CD4-positive, alpha-beta T cell treated with Interleukin-21 for 1 hour (primary cell): ENCODE results near the gene MAGEC2.

ENCODE experiments used
- DNase-seq: peaks from one replicate; pipeline ENCODE4 v3.0.0-alpha.2; 2020

The MAGEC2 gene

DNA sequence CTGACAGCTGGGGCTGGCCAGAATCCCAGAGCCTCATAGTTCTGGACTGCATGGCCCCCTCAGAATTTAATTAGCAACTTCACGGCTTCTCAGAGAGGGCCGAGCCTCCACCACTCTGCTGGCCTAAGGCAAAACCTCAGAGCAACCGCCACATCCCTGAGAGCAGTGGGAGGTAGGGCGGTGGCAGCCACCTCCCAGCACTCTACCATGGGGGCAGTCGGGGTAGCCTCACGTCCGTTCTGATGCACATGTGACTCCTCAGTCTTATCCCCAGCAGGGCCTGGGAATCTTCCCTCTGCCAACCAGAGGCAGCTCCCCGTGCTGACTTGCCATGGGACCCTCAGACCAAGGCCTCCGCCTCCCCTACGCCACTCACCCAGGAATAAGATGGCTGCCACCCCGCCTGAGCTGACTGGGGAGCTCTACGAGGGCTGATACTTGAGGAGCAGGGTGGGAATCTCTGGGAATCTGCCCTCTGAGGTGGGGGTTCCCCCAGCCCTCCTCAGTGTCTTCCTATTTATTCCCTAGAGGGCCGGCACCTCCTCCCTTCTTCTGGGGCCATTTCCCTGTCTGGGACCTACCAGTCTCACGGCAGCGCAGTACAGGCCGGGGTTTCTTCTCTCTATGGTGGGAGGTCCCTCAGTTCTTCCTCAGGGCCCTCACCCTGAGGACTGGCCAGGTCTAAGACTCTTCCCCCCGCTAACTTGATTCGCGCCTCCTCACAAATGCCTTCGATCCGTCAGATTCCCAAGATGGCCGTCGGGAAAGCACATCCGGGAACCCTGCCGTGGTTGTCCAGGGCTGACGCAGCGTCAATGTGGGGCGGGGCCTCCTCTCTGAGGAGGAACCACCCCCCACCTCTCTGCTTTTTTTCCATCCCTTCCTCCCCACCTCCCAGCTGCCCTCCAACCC lies at the start of gene MAGEC2:
TSS of gene MAGEC2 (minus strand) at position 769 of the 912 bp plus-strand sequence. CDS start 1,303 bp downstream, outside the sequence.
- no peak for DNase-seq

DNA sequence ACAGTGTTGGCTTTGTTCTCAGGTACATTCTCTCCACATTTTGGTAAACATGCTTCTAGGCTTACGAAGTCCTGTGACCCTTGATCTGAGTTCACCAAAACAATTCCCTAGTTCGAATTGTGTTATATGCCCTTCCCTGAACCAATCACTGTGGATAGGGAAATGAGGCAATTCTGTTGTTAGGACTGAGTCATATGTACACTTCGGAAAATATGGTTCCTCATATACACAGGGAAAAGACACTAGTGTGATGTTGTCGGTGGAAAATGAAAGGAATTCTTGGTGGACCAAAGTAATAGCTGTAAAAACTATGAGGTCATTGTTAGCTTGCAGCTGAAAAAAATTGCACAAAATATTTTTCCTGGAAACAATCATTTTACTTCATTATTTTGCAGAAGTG lies 46.6 kb upstream of the MAGEC2 start:
- DNase-seq, result no peak

GRCh38 chrX:142251202-142251601 lies 46.1 kb upstream of the MAGEC2 start:
- no peak for DNase-seq

DNA sequence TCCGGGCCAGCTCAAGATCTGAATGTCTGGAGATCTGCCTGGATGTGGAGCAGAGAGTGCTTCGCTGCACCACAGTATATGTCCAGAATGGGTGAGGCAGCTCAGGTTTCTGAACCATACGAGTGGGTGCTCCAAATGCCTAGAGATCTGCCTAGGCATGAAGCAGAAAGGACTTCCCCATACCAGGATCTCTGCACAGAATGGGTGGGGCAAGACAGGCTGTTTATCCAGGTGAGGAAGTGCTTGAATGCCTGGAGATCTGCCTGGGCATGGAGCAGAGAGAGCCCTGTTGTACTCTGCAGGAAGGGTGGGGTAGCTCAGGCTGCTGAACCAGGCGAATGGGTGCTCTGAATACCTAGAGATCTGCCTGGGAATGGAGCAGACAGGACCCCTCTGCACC lies 45.4 kb upstream of the MAGEC2 start:
- DNase-seq, result no peak

GRCh38 chrX:142249721-142250120 lies 44.6 kb upstream of the MAGEC2 start:
- no peak for DNase-seq

DNA sequence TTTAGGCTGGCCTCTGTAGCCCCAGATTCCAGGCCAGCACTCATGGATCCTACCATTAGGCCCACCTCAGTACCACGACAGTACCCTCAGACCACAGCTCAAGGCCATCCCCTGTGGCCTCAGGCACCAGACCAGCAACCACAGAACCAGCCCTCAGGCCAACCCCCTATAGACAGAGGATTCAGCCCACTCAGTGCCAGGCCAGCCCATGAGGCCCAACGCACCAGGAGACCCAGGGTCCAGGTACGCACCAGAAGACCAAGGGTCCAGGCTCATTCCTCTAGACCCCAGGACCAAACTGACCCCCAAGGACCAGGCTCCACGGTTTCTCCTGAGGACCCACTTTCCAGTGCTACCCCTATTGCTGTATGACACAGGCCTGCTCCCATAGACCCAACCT lies 39.5 kb upstream of the MAGEC2 start:
- DNase-seq, result no peak

GRCh38 chrX:142238536-142238935 lies 33.4 kb upstream of the MAGEC2 start:
- DNase-seq, result no peak

- no peak for DNase-seq
These were observed 28.3 kb upstream of the MAGEC2 start for GRCh38 chrX:142233400-142233799.

DNA sequence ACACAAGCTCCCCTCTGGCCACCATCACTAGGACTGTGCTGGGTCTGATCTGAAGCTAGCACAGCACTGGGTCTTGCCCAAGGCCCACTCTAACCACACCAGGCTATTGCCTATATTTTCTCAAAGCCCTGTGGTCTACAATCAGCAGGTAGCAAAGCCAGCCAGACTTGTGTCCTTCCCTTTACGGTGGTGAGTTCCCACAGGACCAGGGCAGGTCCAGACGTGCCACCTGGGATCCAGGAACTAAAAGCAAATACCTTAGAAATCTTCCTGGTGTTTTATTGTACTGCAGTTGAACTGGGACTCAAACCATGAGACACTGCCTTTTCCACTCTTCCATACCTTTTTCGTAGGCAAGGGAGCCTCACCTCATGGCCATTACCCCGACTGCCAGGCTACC lies 9.0 kb upstream of the MAGEC2 start:
- DNase-seq, result no peak

DNA sequence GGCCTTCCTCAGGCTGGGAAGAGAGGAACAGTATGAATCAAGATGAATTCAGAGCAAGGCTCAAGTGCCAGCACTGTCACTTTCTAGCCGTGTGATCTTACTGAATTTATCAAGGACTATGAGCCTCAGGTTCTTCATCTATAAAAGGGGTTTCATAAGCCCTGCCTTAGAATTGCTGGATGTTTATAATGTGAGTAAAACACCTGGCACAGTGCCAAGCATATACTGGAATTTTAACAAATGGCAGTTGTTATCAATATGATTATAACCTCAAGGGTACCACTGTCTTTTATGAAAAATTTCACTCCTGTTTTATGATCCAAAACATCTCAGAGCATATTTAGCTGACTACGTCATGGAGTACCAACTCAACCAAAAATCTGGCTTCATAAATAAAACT lies 4.0 kb downstream of the MAGEC2 start:
- DNase-seq, result no peak

- DNase-seq, result no peak
These were observed 19.0 kb downstream of the MAGEC2 start for GRCh38 chrX:142186103-142186502.

GRCh38 chrX:142184756-142185602 lies 20.1 kb downstream of the MAGEC2 start:
- DNase-seq, result no peak

GRCh38 chrX:142156567-142156966 lies 48.5 kb downstream of the MAGEC2 start:
- DNase-seq, result no peak
